CD8-positive, alpha-beta memory T cell (primary cell): ENCODE data around the gene MZB1. TPM values are rescaled to one million over a fixed set of nuclear protein-coding genes. Genes with fewer than 3 reads are reported as not detected.

ENCODE experiments used
- CTCF ChIA-PET: fragments of 350-600 bp; sonication (Branson Sonifier 250); formaldehyde crosslinking; loops from one replicate; lab custom pipeline; 2021; ENCODE audit warnings: antibody characterized with exemption; lab: Charles Lee
- POLR2A ChIA-PET: fragments of 350-600 bp; sonication (Branson Sonifier 250); formaldehyde crosslinking; loops from one replicate; lab custom pipeline; 2021; ENCODE audit warnings: antibody characterized with exemption; lab: Charles Lee
- DNase-seq, 5 donors: peaks; one replicate each; pipeline versions ENCODE4 v3.0.0 to v3.0.0-alpha.2; 2020 to 2022; ENCODE audit warnings: mixed read lengths in 1 of 5
- H3K27ac ChIP-seq: one replicate; pipeline ENCODE4 v1.7.0; 2013; ENCODE audit warnings: low read depth, mild to moderate bottlenecking, low read length, moderate library complexity
- H3K27me3 ChIP-seq: 2 replicates; pipeline ENCODE4 v1.7.0; 2013; ENCODE audit warnings: low read length, mild to moderate bottlenecking; ENCODE audit not compliant: insufficient read depth, poor library complexity, severe bottlenecking
- H3K36me3 ChIP-seq: 2 replicates; pipeline ENCODE4 v1.7.0; 2013; ENCODE audit warnings: mild to moderate bottlenecking, low read length, moderate library complexity; ENCODE audit not compliant: insufficient read depth
- H3K4me1 ChIP-seq: 2 replicates; pipeline ENCODE4 v1.7.0; 2013; ENCODE audit warnings: mild to moderate bottlenecking, low read length, moderate library complexity; ENCODE audit not compliant: insufficient read depth
- H3K4me3 ChIP-seq: 2 replicates; pipeline ENCODE4 v1.7.0; 2013; ENCODE audit warnings: mild to moderate bottlenecking, low read length
- H3K9me3 ChIP-seq: 2 replicates; pipeline ENCODE4 v1.7.0; 2013; ENCODE audit warnings: mild to moderate bottlenecking, low read length
- H3K27ac Mint-ChIP-seq, 8 donors: one replicate each; pipeline ENCODE4 v1.8.0; 2020 to 2021; ENCODE audit warnings: mixed read lengths in 8 of 8, mild to moderate bottlenecking in 6 of 8, inconsistent platforms in 3 of 8, moderate library complexity in 3 of 8
- H3K27me3 Mint-ChIP-seq, 2 donors: one replicate each; pipeline ENCODE4 v1.8.0; 2020 to 2021; ENCODE audit warnings: mixed read lengths in 2 of 2, mild to moderate bottlenecking in 1 of 2, moderate library complexity in 1 of 2
- H3K36me3 Mint-ChIP-seq, 3 donors: one replicate each; pipeline ENCODE4 v1.8.0; 2020 to 2021; ENCODE audit warnings: mixed read lengths in 3 of 3, inconsistent platforms in 1 of 3, mild to moderate bottlenecking in 1 of 3
- H3K4me1 Mint-ChIP-seq, 3 donors: one replicate each; pipeline ENCODE4 v1.8.0; 2020 to 2021; ENCODE audit warnings: mixed read lengths in 3 of 3, inconsistent platforms in 1 of 3, mild to moderate bottlenecking in 1 of 3
- H3K4me3 Mint-ChIP-seq, 7 donors: one replicate each; pipeline ENCODE4 v1.8.0; 2020 to 2021; ENCODE audit warnings: mixed read lengths in 7 of 7, mild to moderate bottlenecking in 6 of 7, moderate library complexity in 4 of 7, inconsistent platforms in 2 of 7
- H3K9me3 Mint-ChIP-seq, 5 donors: one replicate each; pipeline ENCODE4 v1.8.0; 2020 to 2022; ENCODE audit warnings: mixed read lengths in 5 of 5, mild to moderate bottlenecking in 3 of 5, moderate library complexity in 2 of 5, inconsistent platforms in 1 of 5
- polyA plus RNA-seq: library from polyadenylated mRNA; unstranded; fragments of 300-500 nt; fragmentation: Illumina TruSeq; gene quantifications from one replicate; pipeline ENCODE4 v1.2.3, GENCODE V29; 2021
- total RNA-seq, 2 experiments: library from RNA; stranded (reverse); gene quantifications; one replicate each; pipeline ENCODE4 v1.2.3, GENCODE V29; 2021

The MZB1 gene
- total and polyA plus RNA-seq, 3 experiments from 2014 or later: 3.5 to 6.4 (median 5.1) TPM

- H3K27me3 ChIP-seq: no peaks in the 10 kb centered on the region
- H3K4me3 ChIP-seq: no peak overlapping the region
- H3K9me3 ChIP-seq: no peaks in the 10 kb centered on the region
- ChIA-PET POLR2A (no interaction called here), CTCF (interaction anchor here (16.6 kb wide), 1 partner anchor 101 kb away, joined by 414 read pairs; no protein-coding TSS in a partner anchor)
- no peak overlapping the region for H3K27ac ChIP-seq
- peaks cover 11% of the 10 kb centered on the region for H3K4me1 ChIP-seq
- H3K27me3 Mint-ChIP-seq: peaks cover 0 to 2% of the 10 kb centered on the region in 2 donors
- DNase-seq: no peak
- no peak overlapping the region for H3K4me3 Mint-ChIP-seq
- no peaks in the 10 kb centered on the region for H3K36me3 ChIP-seq
- no peaks in the 10 kb centered on the region for H3K4me1 Mint-ChIP-seq
- peaks cover 3 to 30% (median 20%) of the 10 kb centered on the region in 3 donors for H3K36me3 Mint-ChIP-seq
- H3K27ac Mint-ChIP-seq: no peak overlapping the region
- no peaks in the 10 kb centered on the region for H3K9me3 Mint-ChIP-seq
Observed at GRCh38 chr5:139415869-139416268, 26.2 kb upstream of the MZB1 start.

GRCh38 chr5:139415221-139415861 lies 25.6 kb upstream of the MZB1 start:
- Histone ChIP-seq H3K4me3 (no peak overlapping the region), H3K36me3 (no peaks in the 10 kb centered on the region), H3K27ac (no peak overlapping the region), H3K27me3 (no peaks in the 10 kb centered on the region), H3K9me3 (no peaks in the 10 kb centered on the region), H3K4me1 (peaks cover 11% of the 10 kb centered on the region)
- Mint-ChIP-seq H3K4me1 (no peaks in the 10 kb centered on the region), H3K4me3 (no peak overlapping the region), H3K9me3 (no peaks in the 10 kb centered on the region), H3K36me3 (peaks cover 0 to 27% (median 19%) of the 10 kb centered on the region in 3 donors), H3K27ac (no peak overlapping the region), H3K27me3 (peaks cover 0 to 2% of the 10 kb centered on the region in 2 donors)
- no peak for DNase-seq
- ChIA-PET CTCF (interaction anchor here (16.6 kb wide), 1 partner anchor 102 kb away, joined by 414 read pairs; no protein-coding TSS in a partner anchor), POLR2A (no interaction called here)

- Mint-ChIP-seq H3K4me1 (no peaks in the 10 kb centered on the region), H3K4me3 (no peak overlapping the region), H3K36me3 (peaks cover 0 to 20% (median 18%) of the 10 kb centered on the region in 3 donors), H3K9me3 (no peaks in the 10 kb centered on the region), H3K27ac (no peak overlapping the region), H3K27me3 (peaks cover 0 to 2% of the 10 kb centered on the region in 2 donors)
- no peak for DNase-seq
- H3K4me3 ChIP-seq: no peak overlapping the region
- POLR2A ChIA-PET: no interaction called here
- H3K27me3 ChIP-seq: no peaks in the 10 kb centered on the region
- no peaks in the 10 kb centered on the region for H3K36me3 ChIP-seq
- CTCF ChIA-PET: interaction anchor here (0.8 to 16.6 kb wide), 2 partner anchors 12 to 102 kb away, joined by 3 to 414 read pairs; no protein-coding TSS in a partner anchor
- no peak overlapping the region for H3K27ac ChIP-seq
- H3K9me3 ChIP-seq: no peaks in the 10 kb centered on the region
- peaks cover 11% of the 10 kb centered on the region for H3K4me1 ChIP-seq
Observed at GRCh38 chr5:139414581-139415130, 24.9 kb upstream of the MZB1 start.

GRCh38 chr5:139413963-139414362 lies 24.2 kb upstream of the MZB1 start:
- no peak overlapping the region for H3K27ac ChIP-seq
- CTCF ChIA-PET: interaction anchor here (0.8 to 16.6 kb wide), 3 partner anchors 8 to 103 kb away, joined by 3 to 414 read pairs (median 3); no protein-coding TSS in a partner anchor
- no peaks in the 10 kb centered on the region for H3K9me3 ChIP-seq
- H3K4me3 Mint-ChIP-seq: no peak overlapping the region
- no peak overlapping the region for H3K4me3 ChIP-seq
- H3K27ac Mint-ChIP-seq: peak overlapping the region in 1 of 8 donors; percentile 33
- H3K4me1 ChIP-seq: peaks cover 11% of the 10 kb centered on the region
- peaks cover 0 to 2% of the 10 kb centered on the region in 2 donors for H3K27me3 Mint-ChIP-seq
- H3K36me3 Mint-ChIP-seq: peaks cover 0 to 16% (median 15%) of the 10 kb centered on the region in 3 donors
- no peaks in the 10 kb centered on the region for H3K27me3 ChIP-seq
- H3K36me3 ChIP-seq: no peaks in the 10 kb centered on the region
- no peaks in the 10 kb centered on the region for H3K9me3 Mint-ChIP-seq
- H3K4me1 Mint-ChIP-seq: no peaks in the 10 kb centered on the region
- no peak for DNase-seq
- POLR2A ChIA-PET: interaction anchor here (0.6 kb wide), 1 partner anchor 194 kb away, joined by 5 read pairs; no protein-coding TSS in a partner anchor

GRCh38 chr5:139413153-139413552 lies 23.4 kb upstream of the MZB1 start:
- no peaks in the 10 kb centered on the region for H3K9me3 ChIP-seq
- Mint-ChIP-seq H3K4me1 (no peaks in the 10 kb centered on the region), H3K36me3 (peaks cover 0 to 11% (median 8%) of the 10 kb centered on the region in 3 donors), H3K4me3 (no peak overlapping the region), H3K27ac (no peak overlapping the region), H3K27me3 (no peaks in the 10 kb centered on the region), H3K9me3 (no peaks in the 10 kb centered on the region)
- H3K27me3 ChIP-seq: no peaks in the 10 kb centered on the region
- DNase-seq: no peak
- CTCF ChIA-PET: interaction anchor here (1.1 to 16.6 kb wide), 2 partner anchors 8 to 104 kb away, joined by 3 to 414 read pairs; no protein-coding TSS in a partner anchor
- no peaks in the 10 kb centered on the region for H3K36me3 ChIP-seq
- no peak overlapping the region for H3K4me3 ChIP-seq
- H3K4me1 ChIP-seq: peaks cover 11% of the 10 kb centered on the region
- no peak overlapping the region for H3K27ac ChIP-seq
- POLR2A ChIA-PET: no interaction called here

GRCh38 chr5:139410993-139411828 lies 21.5 kb upstream of the MZB1 start:
- no peak overlapping the region for H3K4me3 Mint-ChIP-seq
- Histone ChIP-seq H3K4me3 (no peak overlapping the region), H3K4me1 (peaks cover 11% of the 10 kb centered on the region), H3K27ac (no peak overlapping the region), H3K9me3 (no peaks in the 10 kb centered on the region), H3K27me3 (no peaks in the 10 kb centered on the region), H3K36me3 (no peaks in the 10 kb centered on the region)
- no peaks in the 10 kb centered on the region for H3K27me3 Mint-ChIP-seq
- H3K27ac Mint-ChIP-seq: peak overlapping the region in 1 of 8 donors; percentile 47
- ChIA-PET POLR2A (no interaction called here), CTCF (interaction anchor here (1.2 to 16.6 kb wide), 4 partner anchors 9 to 106 kb away, joined by 5 to 414 read pairs (median 12); no protein-coding TSS in a partner anchor)
- H3K36me3 Mint-ChIP-seq: peaks cover 0 to 11% (median 5%) of the 10 kb centered on the region in 3 donors
- DNase-seq: no peak
- no peaks in the 10 kb centered on the region for H3K4me1 Mint-ChIP-seq
- H3K9me3 Mint-ChIP-seq: no peaks in the 10 kb centered on the region

- Histone ChIP-seq H3K4me1 (peaks cover 9% of the 10 kb centered on the region), H3K9me3 (no peaks in the 10 kb centered on the region), H3K4me3 (no peak overlapping the region), H3K27me3 (no peaks in the 10 kb centered on the region), H3K36me3 (no peaks in the 10 kb centered on the region), H3K27ac (no peak overlapping the region)
- DNase-seq: no peak
- no peaks in the 10 kb centered on the region for H3K4me1 Mint-ChIP-seq
- H3K36me3 Mint-ChIP-seq: peaks cover 0 to 11% (median 3%) of the 10 kb centered on the region in 3 donors
- no peaks in the 10 kb centered on the region for H3K27me3 Mint-ChIP-seq
- no peaks in the 10 kb centered on the region for H3K9me3 Mint-ChIP-seq
- H3K27ac Mint-ChIP-seq: peak overlapping the region in 1 of 8 donors; percentile 88
- ChIA-PET CTCF (interaction anchor here (1.1 to 16.6 kb wide), 6 partner anchors 8 to 107 kb away, joined by 3 to 414 read pairs (median 7); partner anchors contain the start of gene DNAJC18), POLR2A (no interaction called here)
- H3K4me3 Mint-ChIP-seq: no peak overlapping the region
Observed at GRCh38 chr5:139410121-139410992, 20.6 kb upstream of the MZB1 start.
